GM18517 (cell line): ENCODE measurements around the gene DACH1.

Source experiments
- ATAC-seq: cut with Tn5 transposase; IDR thresholded peaks from one replicate; pipeline ENCODE4 v1.9.1; 2021; ENCODE audit warnings: mild to moderate bottlenecking, moderate library complexity; ENCODE audit not compliant: unreplicated experiment

Gene DACH1

GRCh38 chr13:71513411-71514033 lies 353.5 kb downstream of the DACH1 start:
- ATAC-seq: no peak

GRCh38 chr13:71503781-71504180 lies 363.2 kb downstream of the DACH1 start:
- no peak for ATAC-seq

- ATAC-seq: no peak
Measured at GRCh38 chr13:71499944-71500514, 367.0 kb downstream of the DACH1 start.

GRCh38 chr13:71499235-71499634 lies 367.8 kb downstream of the DACH1 start:
- no peak for ATAC-seq

- ATAC-seq: no peak
Measured at GRCh38 chr13:71493189-71493588, 373.8 kb downstream of the DACH1 start.

- no peak for ATAC-seq
Measured at GRCh38 chr13:71492346-71492871, 374.6 kb downstream of the DACH1 start.

GRCh38 chr13:71491010-71491409 lies 376.0 kb downstream of the DACH1 start:
- no peak for ATAC-seq

- no peak for ATAC-seq
Measured at GRCh38 chr13:71489041-71489440, 378.0 kb downstream of the DACH1 start.

GRCh38 chr13:71488201-71488600 lies 378.8 kb downstream of the DACH1 start:
- no peak for ATAC-seq

GRCh38 chr13:71485913-71486312 lies 381.1 kb downstream of the DACH1 start:
- ATAC-seq: no peak

GRCh38 chr13:71483733-71484132 lies 383.3 kb downstream of the DACH1 start:
- no peak for ATAC-seq

- no peak for ATAC-seq
Measured at GRCh38 chr13:71481501-71481900, 385.5 kb downstream of the DACH1 start.

- ATAC-seq: no peak
Measured at GRCh38 chr13:71481046-71481445, 386.0 kb downstream of the DACH1 start.

GRCh38 chr13:71477735-71478134 lies 389.3 kb downstream of the DACH1 start:
- ATAC-seq: no peak

- no peak for ATAC-seq
Measured at GRCh38 chr13:71474936-71475335, 392.1 kb downstream of the DACH1 start.

- no peak for ATAC-seq
Measured at GRCh38 chr13:71469626-71470025, 397.4 kb downstream of the DACH1 start.

GRCh38 chr13:71464686-71465085 lies 402.3 kb downstream of the DACH1 start:
- no peak for ATAC-seq

GRCh38 chr13:71461892-71462291 lies 405.1 kb downstream of the DACH1 start:
- ATAC-seq: no peak

- no peak for ATAC-seq
Measured at GRCh38 chr13:71460211-71460610, 406.8 kb downstream of the DACH1 start.

- no peak for ATAC-seq
Measured at GRCh38 chr13:71459708-71460107, 407.3 kb downstream of the DACH1 start.

GRCh38 chr13:71457645-71458044 lies 409.4 kb downstream of the DACH1 start:
- ATAC-seq: no peak

- ATAC-seq: no peak
Measured at GRCh38 chr13:71456136-71456535, 410.9 kb downstream of the DACH1 start.

GRCh38 chr13:71454509-71454908 lies 412.5 kb downstream of the DACH1 start:
- no peak for ATAC-seq
